NCI-H2196 (cell line): ENCODE measurements around the gene ARID1B.

ENCODE experiments used
- DNase-seq: peaks from one replicate; lab custom pipeline; 2025; ENCODE audit not compliant: unreplicated experiment; lab: John Stamatoyannopoulos, UW

The ARID1B gene

DNA sequence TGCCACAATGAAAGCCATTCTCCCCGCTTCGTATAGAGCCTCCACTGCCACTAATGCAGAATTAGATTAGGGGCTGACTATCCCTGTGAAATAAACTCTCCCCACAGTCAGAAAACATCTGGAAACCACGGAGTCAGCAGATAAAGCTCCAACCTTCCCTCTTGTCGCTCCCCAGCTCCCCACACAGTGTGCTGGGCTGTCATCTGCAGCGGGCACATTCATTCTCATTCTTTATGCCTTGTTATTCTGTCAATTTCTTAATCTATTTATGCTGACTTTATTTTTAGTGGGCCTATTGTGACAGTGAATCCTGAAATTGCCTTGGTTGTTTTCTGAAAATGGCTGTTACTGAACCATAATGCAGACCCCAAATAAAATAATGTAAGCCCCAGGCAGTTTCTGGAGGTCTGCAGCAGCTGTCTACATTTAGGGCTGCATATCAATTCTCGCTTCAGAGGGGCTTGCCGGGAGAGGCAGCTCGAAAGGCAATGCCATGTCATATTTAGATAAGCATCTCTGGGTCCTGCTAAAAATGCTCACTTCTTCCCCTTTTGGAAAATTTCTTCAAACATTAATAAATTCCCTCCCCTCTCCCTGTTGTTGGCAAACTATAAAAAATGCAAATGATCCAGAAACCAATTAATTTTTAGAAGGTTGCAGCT is 474.5 kb downstream of the ARID1B start:
- DNase-seq = no peak

DNA sequence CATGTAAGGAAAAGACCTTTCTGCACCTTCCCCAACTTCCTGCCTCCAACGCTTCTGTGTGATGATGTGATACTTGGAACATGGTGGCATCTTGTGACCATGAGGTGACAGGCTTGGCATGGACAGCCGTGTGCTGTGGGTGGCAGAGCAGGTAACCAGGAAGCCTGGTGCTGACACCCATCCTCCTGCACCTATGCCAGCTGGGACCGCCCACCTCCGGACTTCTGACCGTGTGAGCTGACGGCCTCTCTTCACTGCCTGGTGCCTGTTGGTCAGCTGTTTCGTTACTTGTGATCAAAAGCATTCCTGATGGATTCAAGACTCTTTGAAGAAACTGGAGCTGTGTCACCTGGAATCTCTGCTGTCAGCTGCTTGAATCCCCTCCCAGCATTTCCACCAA is 475.8 kb downstream of the ARID1B start:
- DNase-seq = no peak

DNA sequence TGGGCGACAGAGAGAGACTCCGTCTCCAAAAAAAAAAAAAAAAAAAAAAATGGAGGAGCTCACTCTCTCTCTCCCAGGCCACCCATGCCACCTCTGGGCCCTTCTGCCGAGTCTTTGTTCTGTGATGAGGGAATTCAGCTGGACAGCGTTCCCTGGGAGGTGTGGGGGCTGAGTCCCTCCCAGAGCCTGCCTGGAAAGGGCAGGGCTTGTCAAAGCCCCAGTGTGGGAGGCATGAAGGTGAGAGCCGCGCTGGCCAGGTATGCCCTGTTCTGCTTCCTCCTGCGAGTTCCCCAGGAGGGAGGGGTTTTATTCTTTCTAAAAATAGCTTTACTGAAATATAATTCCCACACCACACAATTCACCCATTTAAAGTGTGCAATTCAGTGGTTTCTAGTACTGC is 476.5 kb downstream of the ARID1B start:
- DNase-seq = no peak

DNA sequence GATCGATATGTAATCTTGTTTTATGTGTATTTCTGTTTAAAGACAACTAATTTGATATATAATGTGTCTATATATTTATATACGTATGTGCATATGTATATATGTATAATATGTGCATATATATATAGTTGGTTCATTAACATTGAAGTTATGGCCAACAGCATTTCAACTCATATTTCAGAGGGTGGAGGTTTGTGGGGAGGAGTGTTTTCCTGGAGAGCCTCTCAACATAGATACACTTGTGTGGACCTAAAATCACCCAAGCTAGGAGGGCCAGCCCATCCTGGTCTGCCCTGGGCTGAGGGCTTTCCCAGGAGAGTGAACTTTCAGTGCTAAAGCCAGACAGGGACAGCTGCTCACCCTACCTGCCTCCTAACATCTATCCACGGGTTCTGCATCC is 477.4 kb downstream of the ARID1B start:
- no peak for DNase-seq

DNA sequence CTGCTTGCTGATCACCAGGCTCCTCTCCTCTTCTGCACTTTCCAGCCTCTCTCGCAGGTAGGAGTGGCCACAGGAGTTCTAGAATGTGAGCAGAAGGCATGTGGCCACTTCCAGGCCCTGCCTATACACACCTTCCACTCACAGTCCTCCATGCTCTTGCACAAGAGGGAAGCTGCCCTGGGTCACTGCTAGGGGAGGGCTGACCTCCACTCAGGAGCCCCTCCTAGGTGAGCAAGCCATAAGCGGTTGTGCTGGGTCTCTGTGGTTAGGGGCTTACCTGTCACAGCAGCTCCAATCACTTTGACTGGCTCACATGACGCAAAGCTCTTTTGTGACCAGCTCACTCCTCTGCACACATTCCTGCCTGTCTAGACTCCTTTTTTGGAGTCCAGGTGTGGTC is 477.9 kb downstream of the ARID1B start:
- DNase-seq = no peak

DNA sequence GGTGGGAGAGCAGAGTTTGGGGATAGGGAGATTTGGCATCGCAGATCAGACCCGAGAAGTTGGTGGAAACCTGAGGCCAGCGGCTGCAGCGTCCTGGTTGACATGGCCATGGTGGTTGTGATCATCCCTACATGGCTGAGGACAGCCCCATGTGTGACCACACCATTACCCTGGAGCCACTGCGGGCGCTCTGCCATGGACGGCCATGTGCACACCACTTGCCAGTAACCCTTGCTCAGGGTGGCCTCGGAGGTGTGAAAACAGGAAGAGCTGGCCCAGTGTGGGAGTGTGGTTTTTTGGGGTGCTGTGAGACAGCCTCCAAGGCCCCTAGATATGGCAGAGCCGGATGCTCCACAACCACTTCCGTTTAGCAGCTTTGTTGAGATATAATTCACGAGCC is 481.7 kb downstream of the ARID1B start:
- no peak for DNase-seq

DNA sequence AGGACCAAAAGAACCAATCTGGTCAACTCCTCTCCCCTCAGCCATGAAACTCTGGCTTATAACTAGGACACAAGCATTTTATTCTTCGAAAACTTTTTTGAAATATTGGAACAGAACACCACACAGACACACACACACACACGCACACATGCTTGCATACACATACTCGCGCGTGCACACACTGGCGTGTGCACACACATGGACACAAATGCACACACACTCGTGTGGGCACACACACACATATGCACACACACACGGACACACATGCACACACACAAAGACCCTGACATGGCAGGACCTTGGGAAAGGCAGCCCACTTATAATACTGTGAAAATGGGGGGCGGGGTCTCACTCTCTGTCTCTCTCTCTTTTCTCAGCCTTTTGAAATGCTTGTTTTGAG is 482.3 kb downstream of the ARID1B start:
- DNase-seq = no peak
